GM12801 (cell line): Measurements from ENCODE around the gene PHRF1.

Source experiments
- CTCF ChIP-seq: IDR thresholded peaks from one replicate; pipeline ENCODE4 v1.5.1; 2011; ENCODE audit warnings: control low read depth; ENCODE audit not compliant: insufficient read length; ENCODE audit errors: extremely low read depth

Gene PHRF1

GRCh38 chr11:611001-611996 lies 35.0 kb downstream of the PHRF1 start:
- no peak for TF ChIP-seq CTCF

GRCh38 chr11:612201-612960 lies 36.1 kb downstream of the PHRF1 start:
- TF ChIP-seq CTCF: no peak

- TF ChIP-seq CTCF: no peak
These were observed 36.7 kb downstream of the PHRF1 start for GRCh38 chr11:612961-613300.

- no peak for TF ChIP-seq CTCF
These were observed 37.2 kb downstream of the PHRF1 start for GRCh38 chr11:613369-613968.

- no peak for TF ChIP-seq CTCF
These were observed 37.9 kb downstream of the PHRF1 start for GRCh38 chr11:614021-614622.

GRCh38 chr11:614623-615503 lies 38.6 kb downstream of the PHRF1 start:
- no peak for TF ChIP-seq CTCF
